ENCODE data around the gene EIF3I.

The EIF3I gene

GRCh38 chr1:32239790-32240139, 17.6 kb downstream of the EIF3I start:
- TF ChIP-seq ZFX (IDR thresholded peaks at IDR 0.05; ENCODE audit: borderline replicate concordance) = no peak
- no peak for TF ChIP-seq CTCF (IDR thresholded peaks at IDR 0.05)
- H3K27ac ChIP-seq = peak overlapping the region; percentile 70

- TF ChIP-seq CTCF (IDR thresholded peaks at IDR 0.05) = peak; percentile 60
- TF ChIP-seq ZFX (IDR thresholded peaks at IDR 0.05; ENCODE audit: borderline replicate concordance) = no peak
- peak overlapping the region; percentile 70 for H3K27ac ChIP-seq
These were observed 18.1 kb downstream of the EIF3I start for GRCh38 chr1:32240140-32240951.

GRCh38 chr1:32241001-32241763, 19.0 kb downstream of the EIF3I start:
- TF ChIP-seq CTCF (IDR thresholded peaks at IDR 0.05) (no peak), ZFX (IDR thresholded peaks at IDR 0.05; ENCODE audit: borderline replicate concordance) (no peak)
- peak overlapping the region; percentile 70 for H3K27ac ChIP-seq

GRCh38 chr1:32242341-32242851, 20.2 kb downstream of the EIF3I start:
- no peak for TF ChIP-seq ZFX (IDR thresholded peaks at IDR 0.05; ENCODE audit: borderline replicate concordance)
- no peak for TF ChIP-seq CTCF (IDR thresholded peaks at IDR 0.05)
- H3K27ac ChIP-seq = no peak overlapping the region

- TF ChIP-seq ZFX (IDR thresholded peaks at IDR 0.05; ENCODE audit: borderline replicate concordance) (no peak), CTCF (IDR thresholded peaks at IDR 0.05) (no peak)
- no peak within 1 kb of the TSS for H3K27ac ChIP-seq
These were observed 24.7 kb downstream of the EIF3I start, which contains the start of gene FAM167B for GRCh38 chr1:32246888-32247273. FAM167B (plus strand) TSS chr1:32247222; CDS start chr1:32247422, 200 bp downstream.

- H3K27ac ChIP-seq = no peak overlapping the region
- TF ChIP-seq CTCF (IDR thresholded peaks at IDR 0.05) (no peak), ZFX (IDR thresholded peaks at IDR 0.05; ENCODE audit: borderline replicate concordance) (no peak)
These were observed 25.2 kb downstream of the EIF3I start for GRCh38 chr1:32247452-32247851.

Measured in 22Rv1 (cell line).